CD14-positive monocyte (primary cell): ENCODE results near the gene COL4A5. TPM values are rescaled to one million over a fixed set of nuclear protein-coding genes. Genes with fewer than 3 reads are reported as not detected.

Experiments used
- DNase-seq, 3 donors: peaks; one replicate each; pipeline ENCODE4 v3.0.0-alpha.2; 2011 to 2022
- H2AFZ ChIP-seq: 2 replicates; pipeline ENCODE4 v1.6.0; 2012; ENCODE audit warnings: mild to moderate bottlenecking, low read depth, low read length, inconsistent platforms; ENCODE audit not compliant: insufficient read depth, poor library complexity, severe bottlenecking
- H3K27ac ChIP-seq, 2 donors: 1 replicate in 1 of 2; 2 replicates in 1 of 2; pipeline ENCODE4 v1.5.1; 2012 to 2013; ENCODE audit warnings: low read length in 2 of 2, control low read depth in 1 of 2, inconsistent platforms in 1 of 2, low read depth in 1 of 2, mild to moderate bottlenecking in 1 of 2
- H3K27me3 ChIP-seq, 2 donors: one replicate each; pipeline versions ENCODE4 v1.6.0 to v1.6.1; 2011 to 2013; ENCODE audit warnings: low read length in 2 of 2; ENCODE audit not compliant: control insufficient read depth in 2 of 2, insufficient read depth in 2 of 2
- H3K36me3 ChIP-seq, 2 donors: replicated peaks in 1 of 2; 1 replicate in 1 of 2; 2 replicates in 1 of 2; pipeline versions ENCODE4 v1.5.1 to v1.6.1; 2012 to 2013; ENCODE audit warnings: low read length in 2 of 2, control low read depth in 1 of 2, inconsistent platforms in 1 of 2, mild to moderate bottlenecking in 1 of 2; ENCODE audit not compliant: insufficient read depth in 2 of 2, control insufficient read depth in 1 of 2
- H3K4me1 ChIP-seq, 2 donors: 1 replicate in 1 of 2; 2 replicates in 1 of 2; pipeline versions ENCODE4 v1.5.1 to v1.6.1; 2012 to 2013; ENCODE audit warnings: low read length in 2 of 2, control low read depth in 1 of 2, inconsistent platforms in 1 of 2, mild to moderate bottlenecking in 1 of 2, moderate library complexity in 1 of 2; ENCODE audit not compliant: insufficient read depth in 2 of 2, control insufficient read depth in 1 of 2
- H3K4me2 ChIP-seq: replicated peaks from 2 replicates; pipeline ENCODE3; 2012; ENCODE audit warnings: low read length, moderate library complexity, mild to moderate bottlenecking; ENCODE audit not compliant: poor library complexity, severe bottlenecking; ENCODE audit errors: extremely low read depth
- H3K4me3 ChIP-seq, 3 experiments: fragments of 200-600 bp in 1 of 3; sonication (generic) in 1 of 3; replicated peaks in 1 of 3; 1 replicate in 2 of 3; 2 replicates in 1 of 3; pipeline ENCODE4 v1.5.1; 2011 to 2013; ENCODE audit warnings: low read length in 3 of 3, mild to moderate bottlenecking in 3 of 3, control low read depth in 2 of 3, low read depth in 2 of 3, inconsistent platforms in 1 of 3, moderate library complexity in 1 of 3
- H3K79me2 ChIP-seq: 2 replicates; pipeline ENCODE4 v1.6.0; 2012; ENCODE audit warnings: mild to moderate bottlenecking, control low read depth, inconsistent platforms, low read length, moderate library complexity; ENCODE audit not compliant: insufficient read depth
- H3K9ac ChIP-seq: 2 replicates; pipeline ENCODE4 v1.6.0; 2017; ENCODE audit warnings: low read length, mild to moderate bottlenecking; ENCODE audit not compliant: insufficient read depth, poor library complexity, severe bottlenecking
- H3K9me3 ChIP-seq, 2 donors: replicated peaks in 1 of 2; 1 replicate in 1 of 2; 2 replicates in 1 of 2; pipeline versions ENCODE4 v1.5.1 to v1.6.1; 2012 to 2013; ENCODE audit warnings: low read length in 2 of 2, control low read depth in 1 of 2; ENCODE audit not compliant: control insufficient read depth in 1 of 2, insufficient read depth in 1 of 2
- H4K20me1 ChIP-seq: 2 replicates; pipeline ENCODE4 v1.6.0; 2012; ENCODE audit warnings: mild to moderate bottlenecking, low read length, control low read depth, moderate library complexity; ENCODE audit not compliant: insufficient read depth
- H3K27ac Mint-ChIP-seq, 7 donors: one replicate each; pipeline ENCODE4 v1.8.0; 2020; ENCODE audit warnings: mild to moderate bottlenecking in 7 of 7, mixed read lengths in 7 of 7, moderate library complexity in 6 of 7, inconsistent platforms in 2 of 7
- H3K27me3 Mint-ChIP-seq, 3 donors: one replicate each; pipeline ENCODE4 v1.8.0; 2021 to 2022; ENCODE audit warnings: low read depth in 3 of 3, mild to moderate bottlenecking in 3 of 3, mixed read lengths in 3 of 3, moderate library complexity in 3 of 3, inconsistent platforms in 1 of 3
- H3K36me3 Mint-ChIP-seq, 2 donors: one replicate each; pipeline ENCODE4 v1.8.0; 2020; ENCODE audit warnings: mixed read lengths in 2 of 2, inconsistent platforms in 1 of 2, mild to moderate bottlenecking in 1 of 2
- H3K4me1 Mint-ChIP-seq: one replicate; pipeline ENCODE4 v1.8.0; 2020; ENCODE audit warnings: mild to moderate bottlenecking, mixed read lengths
- H3K4me3 Mint-ChIP-seq, 2 donors: one replicate each; pipeline ENCODE4 v1.8.0; 2020; ENCODE audit warnings: mild to moderate bottlenecking in 2 of 2, mixed read lengths in 2 of 2, moderate library complexity in 1 of 2
- H3K9me3 Mint-ChIP-seq, 7 donors: one replicate each; pipeline ENCODE4 v1.8.0; 2020 to 2022; ENCODE audit warnings: mixed read lengths in 7 of 7, mild to moderate bottlenecking in 6 of 7, moderate library complexity in 6 of 7, inconsistent platforms in 2 of 7
- WGBS: methylation state at CpG from one replicate; pipeline ENCODE4 v1.1.5; 2013; ENCODE audit warnings: missing lambda C conversion rate; ENCODE audit not compliant: insufficient coverage; 5-methylcytosine and 5-hydroxymethylcytosine counted together
- intact Hi-C, 2 donors: fragments of 100-400 bp; cut with micrococcal nuclease; formaldehyde crosslinking; loops; one replicate each; pipeline versions ENCODE4 v1.15.0 to v1.15.1; 2023
- polyA plus RNA-seq, 3 donors: library from polyadenylated mRNA; depleted of rRNA in 1 of 3; unstranded in 2 of 3; stranded (reverse) in 1 of 3; fragments of 300-500 nt in 2 of 3; fragments of >200 nt in 1 of 3; fragmentation: Illumina TruSeq in 2 of 3; gene quantifications; 1 replicate in 2 of 3; 2 replicates in 1 of 3; pipeline ENCODE4 v1.2.3, GENCODE V29; 2012 to 2021
- TF ChIP-seq, protein P1 (sequence below): fragments of 200-600 bp; IDR thresholded peaks from one replicate; pipeline ENCODE4 v1.8.0; 2022; ENCODE audit warnings: antibody characterized with exemption, mild to moderate bottlenecking

The COL4A5 gene
- polyA plus RNA-seq, 3 donors = not detected

DNA sequence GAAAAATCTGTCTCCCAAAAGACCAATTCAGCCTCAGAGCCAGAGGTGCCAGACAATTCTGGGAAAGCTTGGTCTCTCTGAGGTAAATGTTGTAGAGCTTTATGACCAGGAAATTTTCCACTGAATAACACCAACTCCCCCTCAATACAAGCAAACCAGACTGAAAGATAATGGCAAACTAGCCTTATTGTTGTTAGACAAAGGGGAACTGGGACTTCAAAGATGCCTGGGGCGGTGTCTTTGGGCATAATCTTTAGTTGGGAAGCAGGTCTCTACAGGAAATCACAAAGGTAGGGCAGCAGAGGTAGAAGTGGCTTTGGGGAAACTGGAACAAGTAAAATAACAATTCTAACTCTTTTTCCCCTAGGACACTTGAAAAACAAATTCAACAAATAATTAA, 13.4 kb upstream of the COL4A5 start:
- Histone ChIP-seq H3K79me2 (no peaks in the 10 kb centered on the region), H3K9ac (no peak overlapping the region), H3K27ac (no peak overlapping the region), H3K27me3 (no peaks in the 10 kb centered on the region), H4K20me1 (no peaks in the 10 kb centered on the region), H3K9me3 (no peaks in the 10 kb centered on the region), H3K4me2 (no peak overlapping the region), H3K4me3 (no peak overlapping the region), H3K36me3 (no peaks in the 10 kb centered on the region), H3K4me1 (no peaks in the 10 kb centered on the region), H2AFZ (no peak overlapping the region)
- Mint-ChIP-seq H3K36me3 (no peaks in the 10 kb centered on the region), H3K9me3 (no peaks in the 10 kb centered on the region), H3K4me3 (no peak overlapping the region), H3K27me3 (peaks cover 0 to 7% (median 2%) of the 10 kb centered on the region in 3 donors), H3K4me1 (no peaks in the 10 kb centered on the region), H3K27ac (no peak overlapping the region)
- WGBS = no CpG with 5 or more reads among the region's 1 CpG
- intact Hi-C loops = no loop called here
- no peak for DNase-seq
- TF ChIP-seq, protein P1, sequence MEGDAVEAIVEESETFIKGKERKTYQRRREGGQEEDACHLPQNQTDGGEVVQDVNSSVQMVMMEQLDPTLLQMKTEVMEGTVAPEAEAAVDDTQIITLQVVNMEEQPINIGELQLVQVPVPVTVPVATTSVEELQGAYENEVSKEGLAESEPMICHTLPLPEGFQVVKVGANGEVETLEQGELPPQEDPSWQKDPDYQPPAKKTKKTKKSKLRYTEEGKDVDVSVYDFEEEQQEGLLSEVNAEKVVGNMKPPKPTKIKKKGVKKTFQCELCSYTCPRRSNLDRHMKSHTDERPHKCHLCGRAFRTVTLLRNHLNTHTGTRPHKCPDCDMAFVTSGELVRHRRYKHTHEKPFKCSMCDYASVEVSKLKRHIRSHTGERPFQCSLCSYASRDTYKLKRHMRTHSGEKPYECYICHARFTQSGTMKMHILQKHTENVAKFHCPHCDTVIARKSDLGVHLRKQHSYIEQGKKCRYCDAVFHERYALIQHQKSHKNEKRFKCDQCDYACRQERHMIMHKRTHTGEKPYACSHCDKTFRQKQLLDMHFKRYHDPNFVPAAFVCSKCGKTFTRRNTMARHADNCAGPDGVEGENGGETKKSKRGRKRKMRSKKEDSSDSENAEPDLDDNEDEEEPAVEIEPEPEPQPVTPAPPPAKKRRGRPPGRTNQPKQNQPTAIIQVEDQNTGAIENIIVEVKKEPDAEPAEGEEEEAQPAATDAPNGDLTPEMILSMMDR = no peak

DNA sequence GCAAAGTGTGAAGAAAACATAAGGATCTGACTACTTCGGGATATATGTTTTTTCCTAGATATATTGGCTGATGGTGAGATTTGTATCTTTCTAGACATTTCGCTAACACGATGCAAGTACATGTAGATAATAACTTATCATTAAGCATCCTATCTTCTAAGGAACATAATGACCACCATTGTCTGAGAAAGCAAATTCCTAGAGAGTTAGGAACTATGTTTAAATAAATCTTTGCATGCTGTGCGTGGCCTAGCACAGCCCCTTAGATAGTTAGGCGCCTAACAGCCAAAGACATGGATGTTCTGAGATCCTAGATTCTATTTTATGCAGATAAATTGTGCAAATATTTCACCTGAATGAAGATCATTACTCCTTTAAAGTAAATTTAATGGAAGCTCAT, 4.4 kb upstream of the COL4A5 start:
- Mint-ChIP-seq H3K27me3 (peaks cover 24 to 33% (median 30%) of the 10 kb centered on the region in 3 donors), H3K27ac (no peak overlapping the region), H3K4me3 (no peak overlapping the region), H3K9me3 (peaks cover 0 to 5% (median 1%) of the 10 kb centered on the region in 7 donors), H3K4me1 (peaks cover 4% of the 10 kb centered on the region), H3K36me3 (no peaks in the 10 kb centered on the region)
- no peaks in the 10 kb centered on the region for H3K4me1 ChIP-seq
- H3K27me3 ChIP-seq = peaks cover 31 to 36% of the 10 kb centered on the region in 2 donors
- DNase-seq = no peak
- intact Hi-C loops = no loop called here
- H3K9me3 ChIP-seq = no peaks in the 10 kb centered on the region
- H3K9ac ChIP-seq = no peak overlapping the region
- no peaks in the 10 kb centered on the region for H4K20me1 ChIP-seq
- H2AFZ ChIP-seq = no peak overlapping the region
- H3K36me3 ChIP-seq = no peaks in the 10 kb centered on the region
- H3K79me2 ChIP-seq = no peaks in the 10 kb centered on the region
- TF ChIP-seq, protein P1 = no peak
- WGBS = no CpG with 5 or more reads among the region's 5 CpGs
- no peak overlapping the region for H3K27ac ChIP-seq
- H3K4me2 ChIP-seq = no peak overlapping the region
- no peak overlapping the region for H3K4me3 ChIP-seq
